ENCODE results near the gene UTF1.
"Not testable (repeated sequence)": the region's sequence is repeated elsewhere in the genome, so short reads cannot be mapped to it uniquely, and the experiment has no call there.

Gene UTF1

DNA sequence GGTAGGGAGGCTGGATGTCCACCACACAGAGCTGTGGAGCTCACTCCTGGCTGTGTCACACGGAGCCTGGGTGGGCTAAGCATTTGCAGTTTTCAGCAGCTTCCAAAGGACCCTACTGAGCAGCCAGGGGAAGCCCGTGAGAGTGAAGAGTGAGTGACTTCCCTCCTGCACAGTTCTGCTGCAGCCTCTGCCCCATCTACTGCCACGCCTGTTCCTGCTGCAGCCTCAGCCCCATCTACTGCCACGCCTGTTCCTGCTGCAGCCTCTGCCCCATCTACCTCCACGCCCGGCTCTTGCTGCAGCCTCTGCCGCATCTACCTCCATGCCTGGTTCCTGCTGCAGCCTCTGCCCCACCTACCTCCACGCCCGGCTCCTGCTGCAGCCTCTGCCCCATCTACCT, 34.4 kb downstream of the UTF1 start:
- Histone ChIP-seq H3K27me3 (ENCODE audit: control insufficient read depth, low read length) (0 out of 2 replicates have a peak, but pooled peaks cover 6% of the 10 kb centered on the region), H4K20me1 (ENCODE audit: control insufficient read depth, insufficient read depth, low read depth, low read length) (no peaks in the 10 kb centered on the region), H3K9me3 (ENCODE audit: control insufficient read depth, insufficient read depth, low read length) (peaks cover 10% of the 10 kb centered on the region; the same call in 1 of the 2 replicates), H3K27ac (ENCODE audit: low read depth, low read length) (no peak overlapping the region), H3K4me2 (ENCODE audit: low read length) (no peak overlapping the region), H3F3A (ENCODE audit: control insufficient read depth, insufficient read depth) (no peaks in the 10 kb centered on the region), H3K79me2 (ENCODE audit: control insufficient read depth, low read length) (no peaks in the 10 kb centered on the region), H3K9me2 (replicated peaks; ENCODE audit: control insufficient read depth, low read length) (no peaks in the 10 kb centered on the region), H3K36me3 (ENCODE audit: control insufficient read depth, low read length) (no peaks in the 10 kb centered on the region), H3K4me3 (ENCODE audit: low read length) (no peak overlapping the region), H3K4me1 (ENCODE audit: control insufficient read depth, low read length) (peaks cover 12% of the 10 kb centered on the region)
- TF ChIP-seq, protein P1, sequence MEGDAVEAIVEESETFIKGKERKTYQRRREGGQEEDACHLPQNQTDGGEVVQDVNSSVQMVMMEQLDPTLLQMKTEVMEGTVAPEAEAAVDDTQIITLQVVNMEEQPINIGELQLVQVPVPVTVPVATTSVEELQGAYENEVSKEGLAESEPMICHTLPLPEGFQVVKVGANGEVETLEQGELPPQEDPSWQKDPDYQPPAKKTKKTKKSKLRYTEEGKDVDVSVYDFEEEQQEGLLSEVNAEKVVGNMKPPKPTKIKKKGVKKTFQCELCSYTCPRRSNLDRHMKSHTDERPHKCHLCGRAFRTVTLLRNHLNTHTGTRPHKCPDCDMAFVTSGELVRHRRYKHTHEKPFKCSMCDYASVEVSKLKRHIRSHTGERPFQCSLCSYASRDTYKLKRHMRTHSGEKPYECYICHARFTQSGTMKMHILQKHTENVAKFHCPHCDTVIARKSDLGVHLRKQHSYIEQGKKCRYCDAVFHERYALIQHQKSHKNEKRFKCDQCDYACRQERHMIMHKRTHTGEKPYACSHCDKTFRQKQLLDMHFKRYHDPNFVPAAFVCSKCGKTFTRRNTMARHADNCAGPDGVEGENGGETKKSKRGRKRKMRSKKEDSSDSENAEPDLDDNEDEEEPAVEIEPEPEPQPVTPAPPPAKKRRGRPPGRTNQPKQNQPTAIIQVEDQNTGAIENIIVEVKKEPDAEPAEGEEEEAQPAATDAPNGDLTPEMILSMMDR (IDR thresholded peaks at IDR 0.05; ENCODE audit: low read depth, low read length, poor library complexity, severe bottlenecking) = no peak

DNA sequence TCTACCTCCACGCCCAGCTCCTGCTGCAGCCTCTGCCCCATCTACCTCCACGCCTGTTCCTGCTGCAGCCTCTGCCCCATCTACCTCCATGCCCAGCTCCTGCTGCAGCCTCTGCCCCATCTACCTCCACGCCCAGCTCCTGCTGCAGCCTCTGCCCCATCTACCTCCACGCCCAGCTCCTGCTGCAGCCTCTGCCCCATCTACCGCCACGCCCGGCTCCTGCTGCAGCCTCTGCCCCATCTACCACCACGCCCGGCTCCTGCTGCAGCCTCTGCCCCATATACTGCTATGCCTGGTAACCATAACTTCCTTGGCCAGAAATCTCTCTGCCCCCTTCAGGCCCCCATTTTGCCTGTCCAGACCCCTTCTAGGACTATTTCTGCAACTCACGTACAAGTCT, 35.0 kb downstream of the UTF1 start:
- not testable (repeated sequence) for H3K79me2 ChIP-seq (ENCODE audit: control insufficient read depth, low read length); H4K20me1 ChIP-seq (ENCODE audit: control insufficient read depth, insufficient read depth, low read depth, low read length); H3K4me2 ChIP-seq (ENCODE audit: low read length); H3K4me3 ChIP-seq (ENCODE audit: low read length); H3K27me3 ChIP-seq (ENCODE audit: control insufficient read depth, low read length); H3K36me3 ChIP-seq (ENCODE audit: control insufficient read depth, low read length); H3K9me2 ChIP-seq (replicated peaks; ENCODE audit: control insufficient read depth, low read length); H3K4me1 ChIP-seq (ENCODE audit: control insufficient read depth, low read length); H3F3A ChIP-seq (ENCODE audit: control insufficient read depth, insufficient read depth); H3K9me3 ChIP-seq (ENCODE audit: control insufficient read depth, insufficient read depth, low read length); H3K27ac ChIP-seq (ENCODE audit: low read depth, low read length)

DNA sequence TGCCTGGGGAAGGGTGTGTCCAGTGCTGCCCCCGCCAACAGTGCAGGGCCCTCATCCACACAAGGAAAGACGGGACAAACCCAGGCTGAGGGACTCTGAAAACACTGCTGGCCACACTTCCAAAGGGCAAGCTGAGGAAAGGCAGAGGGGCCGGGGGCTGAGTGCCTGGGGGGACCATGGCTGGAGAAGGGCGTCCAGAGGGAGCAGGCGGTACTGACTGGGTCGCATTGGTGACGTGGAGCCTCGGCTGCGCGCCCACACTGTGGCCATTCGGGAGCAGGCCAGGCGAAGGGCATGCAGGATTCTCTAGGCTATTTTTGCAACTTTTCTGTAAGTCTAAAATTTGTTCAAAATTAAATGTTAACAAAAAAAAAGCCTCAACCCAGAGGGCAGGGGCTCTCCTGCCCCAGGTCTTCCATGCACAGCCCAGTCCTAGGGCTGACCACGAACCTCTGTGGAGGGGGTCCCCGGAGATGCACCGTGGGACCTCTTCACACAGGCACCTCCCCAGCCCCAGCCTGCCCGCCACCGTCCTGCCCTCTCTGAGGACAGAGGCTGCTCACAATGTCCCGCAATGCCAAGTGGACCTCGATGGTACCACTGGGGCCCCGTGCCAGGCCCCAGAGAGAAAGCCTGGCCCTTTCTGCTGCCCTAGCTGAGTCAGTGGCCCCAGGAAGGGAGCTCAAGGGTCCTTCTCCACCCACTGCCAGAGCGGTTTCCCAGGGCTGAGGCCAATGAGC, 36.2 kb downstream of the UTF1 start:
- H3F3A ChIP-seq (ENCODE audit: control insufficient read depth, insufficient read depth) = no peaks in the 10 kb centered on the region
- H3K79me2 ChIP-seq (ENCODE audit: control insufficient read depth, low read length) = no peaks in the 10 kb centered on the region
- no peaks in the 10 kb centered on the region for H3K36me3 ChIP-seq (ENCODE audit: control insufficient read depth, low read length)
- no peak overlapping the region for H3K4me3 ChIP-seq (ENCODE audit: low read length)
- no peaks in the 10 kb centered on the region for H3K9me2 ChIP-seq (replicated peaks; ENCODE audit: control insufficient read depth, low read length)
- H3K4me2 ChIP-seq (ENCODE audit: low read length) = no peak overlapping the region
- H3K9me3 ChIP-seq (ENCODE audit: control insufficient read depth, insufficient read depth, low read length) = no peaks in the 10 kb centered on the region
- no peaks in the 10 kb centered on the region for H4K20me1 ChIP-seq (ENCODE audit: control insufficient read depth, insufficient read depth, low read depth, low read length)
- H3K4me1 ChIP-seq (ENCODE audit: control insufficient read depth, low read length) = peaks cover 2% of the 10 kb centered on the region
- no peak overlapping the region for H3K27ac ChIP-seq (ENCODE audit: low read depth, low read length)
- no peak for TF ChIP-seq EZH2phosphoT487 (IDR thresholded peaks at IDR 0.05; ENCODE audit: borderline replicate concordance, low read length)
- TF ChIP-seq, protein P1 (IDR thresholded peaks at IDR 0.05; ENCODE audit: low read depth, low read length, poor library complexity, severe bottlenecking) = no peak
- 0 out of 2 replicates have a peak, but pooled peaks cover 3% of the 10 kb centered on the region for H3K27me3 ChIP-seq (ENCODE audit: control insufficient read depth, low read length)

DNA sequence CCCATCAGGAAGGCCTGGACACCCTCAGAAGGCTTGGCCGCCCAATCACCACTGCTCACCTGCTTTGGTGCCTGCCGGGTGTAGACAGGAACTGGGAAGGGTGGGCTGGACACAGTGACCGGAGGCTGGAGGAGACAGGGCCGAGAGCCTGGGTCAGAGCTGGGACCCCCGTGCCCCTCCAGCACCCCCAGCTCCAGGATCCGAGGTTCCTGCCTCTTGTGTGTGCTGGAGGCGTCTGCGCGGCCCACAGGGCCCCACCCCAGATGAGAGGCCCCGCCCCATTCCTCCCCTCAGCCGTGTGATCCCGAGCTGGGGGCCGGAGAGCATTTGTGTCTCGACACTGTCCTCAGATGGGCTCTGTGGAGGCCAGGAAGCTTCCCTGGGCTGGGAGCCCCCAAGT, 37.3 kb downstream of the UTF1 start:
- Histone ChIP-seq H3K9me2 (replicated peaks; ENCODE audit: control insufficient read depth, low read length) (no peaks in the 10 kb centered on the region), H3K27me3 (ENCODE audit: control insufficient read depth, low read length) (no peaks in the 10 kb centered on the region), H3K79me2 (ENCODE audit: control insufficient read depth, low read length) (no peaks in the 10 kb centered on the region), H3K9me3 (ENCODE audit: control insufficient read depth, insufficient read depth, low read length) (no peaks in the 10 kb centered on the region), H3K4me1 (ENCODE audit: control insufficient read depth, low read length) (no peaks in the 10 kb centered on the region), H3F3A (ENCODE audit: control insufficient read depth, insufficient read depth) (no peaks in the 10 kb centered on the region), H4K20me1 (ENCODE audit: control insufficient read depth, insufficient read depth, low read depth, low read length) (no peaks in the 10 kb centered on the region), H3K36me3 (ENCODE audit: control insufficient read depth, low read length) (no peaks in the 10 kb centered on the region), H3K4me3 (ENCODE audit: low read length) (no peak overlapping the region), H3K4me2 (ENCODE audit: low read length) (no peak overlapping the region), H3K27ac (ENCODE audit: low read depth, low read length) (no peak overlapping the region)
- TF ChIP-seq EZH2phosphoT487 (IDR thresholded peaks at IDR 0.05; ENCODE audit: borderline replicate concordance, low read length) = no peak
- TF ChIP-seq, protein P1 (IDR thresholded peaks at IDR 0.05; ENCODE audit: low read depth, low read length, poor library complexity, severe bottlenecking) = no peak

Measured in DOHH2 (cell line).